Measurements from ENCODE around the gene ADAP1.

ADAP1 gene

DNA sequence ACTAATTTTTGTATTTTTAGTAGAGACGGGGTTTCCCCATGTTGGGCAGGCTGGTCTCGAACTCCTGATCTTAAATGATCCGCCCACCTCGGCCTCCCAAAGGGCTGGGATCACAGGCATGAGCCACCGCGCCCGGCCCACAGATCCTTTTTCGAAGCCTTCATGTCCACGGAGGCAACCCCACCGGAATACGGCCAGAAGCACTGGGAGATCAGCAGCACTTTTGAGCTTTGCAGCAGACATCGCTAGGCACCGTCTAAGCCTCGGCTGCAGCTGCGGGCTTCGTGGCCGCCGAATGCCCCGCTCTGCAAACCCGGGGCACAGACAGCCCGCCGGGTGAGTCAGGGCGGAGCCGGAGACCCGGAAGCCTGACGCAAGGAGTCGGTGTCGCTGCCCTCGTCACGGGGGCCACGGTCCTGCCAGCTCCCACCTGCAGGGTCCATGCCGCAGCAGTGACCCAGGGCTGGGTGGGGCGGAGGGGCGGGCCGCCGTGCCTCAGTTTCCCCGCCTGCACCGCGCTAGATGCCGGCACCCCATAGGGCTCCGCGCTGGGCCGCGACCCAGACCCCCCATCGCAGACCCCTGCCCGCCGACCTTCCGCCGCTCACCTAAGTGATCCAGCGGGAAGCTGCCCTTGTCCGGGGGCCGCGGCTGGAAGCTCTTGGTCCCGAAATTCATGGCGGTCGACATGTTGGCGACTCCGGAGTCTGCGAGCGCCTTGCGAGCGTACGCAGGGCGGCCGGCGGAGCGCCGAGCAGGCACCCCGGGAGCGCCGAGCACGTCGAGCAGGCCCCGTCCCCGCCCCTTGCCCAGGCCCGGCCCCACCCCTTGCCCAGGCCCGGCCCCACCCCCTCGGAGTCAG is 20.6 kb upstream of the ADAP1 start, which contains the start of gene COX19 (continued):
- TF ChIP-seq IKZF3 (tag by site-specific recombination; IDR thresholded peaks at IDR 0.05) (no peak), ZNF155 (tag by site-specific recombination; IDR thresholded peaks at IDR 0.05) (no peak), BCL11B (tag by site-specific recombination; IDR thresholded peaks at IDR 0.05; ENCODE audit: low read depth) (no peak), ZNF174 (tag by site-specific recombination; IDR thresholded peaks at IDR 0.05) (no peak), REPIN1 (tag by site-specific recombination; IDR thresholded peaks at IDR 0.05; ENCODE audit: low read depth) (no peak), ZNF785 (tag by site-specific recombination; IDR thresholded peaks at IDR 0.05) (no peak), ZNF549 (tag by site-specific recombination; IDR thresholded peaks at IDR 0.05) (no peak), ZNF777 (tag by site-specific recombination; IDR thresholded peaks at IDR 0.05; ENCODE audit: borderline replicate concordance) (no peak), ZNF324 (tag by site-specific recombination; IDR thresholded peaks at IDR 0.05) (peak; percentile 69; the same call in 1 of the 2 replicates), ZNF184 (tag by site-specific recombination; IDR thresholded peaks at IDR 0.05) (no peak), EGR2 (tag by site-specific recombination; IDR thresholded peaks at IDR 0.05; ENCODE audit: low read depth) (peak; percentile 38), KLF9 (tag by site-specific recombination; IDR thresholded peaks at IDR 0.05; ENCODE audit: low read depth) (0 out of 2 replicates have a peak, but pooled peaks have one; percentile 62), ZNF19 (tag by site-specific recombination; IDR thresholded peaks at IDR 0.05; ENCODE audit: low read depth) (no peak), YY1 (tag by site-specific recombination; IDR thresholded peaks at IDR 0.05) (peak; percentile 85), KLF8 (tag by site-specific recombination; IDR thresholded peaks at IDR 0.05) (peak; percentile 63), ZXDB (tag by site-specific recombination; IDR thresholded peaks at IDR 0.05) (peak; percentile 88), ZNF350 (tag by site-specific recombination; IDR thresholded peaks at IDR 0.05) (no peak), ZNF654 (tag by site-specific recombination; IDR thresholded peaks at IDR 0.05; ENCODE audit: low read depth) (no peak), ZFP37 (tag by site-specific recombination; IDR thresholded peaks at IDR 0.05) (peak; percentile 81; the same call in 1 of the 2 replicates), ZNF548 (tag by site-specific recombination; IDR thresholded peaks at IDR 0.05) (no peak), GLI4 (tag by site-specific recombination; IDR thresholded peaks at IDR 0.05) (no peak)
- TF ChIP-seq, protein P1, sequence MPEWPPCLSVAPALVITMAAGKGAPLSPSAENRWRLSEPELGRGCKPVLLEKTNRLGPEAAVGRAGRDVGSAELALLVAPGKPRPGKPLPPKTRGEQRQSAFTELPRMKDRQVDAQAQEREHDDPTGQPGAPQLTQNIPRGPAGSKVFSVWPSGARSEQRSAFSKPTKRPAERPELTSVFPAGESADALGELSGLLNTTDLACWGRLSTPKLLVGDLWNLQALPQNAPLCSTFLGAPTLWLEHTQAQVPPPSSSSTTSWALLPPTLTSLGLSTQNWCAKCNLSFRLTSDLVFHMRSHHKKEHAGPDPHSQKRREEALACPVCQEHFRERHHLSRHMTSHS (tag by site-specific recombination; IDR thresholded peaks at IDR 0.05): no peak
- TF ChIP-seq, protein P2, sequence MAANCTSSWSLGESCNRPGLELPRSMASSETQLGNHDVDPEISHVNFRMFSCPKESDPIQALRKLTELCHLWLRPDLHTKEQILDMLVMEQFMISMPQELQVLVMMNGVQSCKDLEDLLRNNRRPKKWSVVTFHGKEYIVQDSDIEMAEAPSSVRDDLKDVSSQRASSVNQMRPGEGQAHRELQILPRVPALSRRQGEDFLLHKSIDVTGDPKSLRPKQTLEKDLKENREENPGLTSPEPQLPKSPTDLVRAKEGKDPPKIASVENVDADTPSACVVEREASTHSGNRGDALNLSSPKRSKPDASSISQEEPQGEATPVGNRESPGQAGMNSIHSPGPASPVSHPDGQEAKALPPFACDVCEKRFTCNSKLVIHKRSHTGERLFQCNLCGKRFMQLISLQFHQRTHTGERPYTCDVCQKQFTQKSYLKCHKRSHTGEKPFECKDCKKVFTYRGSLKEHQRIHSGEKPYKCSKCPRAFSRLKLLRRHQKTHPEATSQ (tag by site-specific recombination; IDR thresholded peaks at IDR 0.05): no peak
- TF ChIP-seq, protein P3, sequence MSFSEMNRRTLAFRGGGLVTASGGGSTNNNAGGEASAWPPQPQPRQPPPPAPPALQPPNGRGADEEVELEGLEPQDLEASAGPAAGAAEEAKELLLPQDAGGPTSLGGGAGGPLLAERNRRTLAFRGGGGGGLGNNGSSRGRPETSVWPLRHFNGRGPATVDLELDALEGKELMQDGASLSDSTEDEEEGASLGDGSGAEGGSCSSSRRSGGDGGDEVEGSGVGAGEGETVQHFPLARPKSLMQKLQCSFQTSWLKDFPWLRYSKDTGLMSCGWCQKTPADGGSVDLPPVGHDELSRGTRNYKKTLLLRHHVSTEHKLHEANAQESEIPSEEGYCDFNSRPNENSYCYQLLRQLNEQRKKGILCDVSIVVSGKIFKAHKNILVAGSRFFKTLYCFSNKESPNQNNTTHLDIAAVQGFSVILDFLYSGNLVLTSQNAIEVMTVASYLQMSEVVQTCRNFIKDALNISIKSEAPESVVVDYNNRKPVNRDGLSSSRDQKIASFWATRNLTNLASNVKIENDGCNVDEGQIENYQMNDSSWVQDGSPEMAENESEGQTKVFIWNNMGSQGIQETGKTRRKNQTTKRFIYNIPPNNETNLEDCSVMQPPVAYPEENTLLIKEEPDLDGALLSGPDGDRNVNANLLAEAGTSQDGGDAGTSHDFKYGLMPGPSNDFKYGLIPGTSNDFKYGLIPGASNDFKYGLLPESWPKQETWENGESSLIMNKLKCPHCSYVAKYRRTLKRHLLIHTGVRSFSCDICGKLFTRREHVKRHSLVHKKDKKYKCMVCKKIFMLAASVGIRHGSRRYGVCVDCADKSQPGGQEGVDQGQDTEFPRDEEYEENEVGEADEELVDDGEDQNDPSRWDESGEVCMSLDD (tag by site-specific recombination; IDR thresholded peaks at IDR 0.05): peak; percentile 42; the same call in 1 of the 2 replicates
- TF ChIP-seq, protein P4, sequence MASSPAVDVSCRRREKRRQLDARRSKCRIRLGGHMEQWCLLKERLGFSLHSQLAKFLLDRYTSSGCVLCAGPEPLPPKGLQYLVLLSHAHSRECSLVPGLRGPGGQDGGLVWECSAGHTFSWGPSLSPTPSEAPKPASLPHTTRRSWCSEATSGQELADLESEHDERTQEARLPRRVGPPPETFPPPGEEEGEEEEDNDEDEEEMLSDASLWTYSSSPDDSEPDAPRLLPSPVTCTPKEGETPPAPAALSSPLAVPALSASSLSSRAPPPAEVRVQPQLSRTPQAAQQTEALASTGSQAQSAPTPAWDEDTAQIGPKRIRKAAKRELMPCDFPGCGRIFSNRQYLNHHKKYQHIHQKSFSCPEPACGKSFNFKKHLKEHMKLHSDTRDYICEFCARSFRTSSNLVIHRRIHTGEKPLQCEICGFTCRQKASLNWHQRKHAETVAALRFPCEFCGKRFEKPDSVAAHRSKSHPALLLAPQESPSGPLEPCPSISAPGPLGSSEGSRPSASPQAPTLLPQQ (tag by site-specific recombination; IDR thresholded peaks at IDR 0.05): 0 out of 2 replicates have a peak, but pooled peaks have one; percentile 15
- TF ChIP-seq, protein P5, sequence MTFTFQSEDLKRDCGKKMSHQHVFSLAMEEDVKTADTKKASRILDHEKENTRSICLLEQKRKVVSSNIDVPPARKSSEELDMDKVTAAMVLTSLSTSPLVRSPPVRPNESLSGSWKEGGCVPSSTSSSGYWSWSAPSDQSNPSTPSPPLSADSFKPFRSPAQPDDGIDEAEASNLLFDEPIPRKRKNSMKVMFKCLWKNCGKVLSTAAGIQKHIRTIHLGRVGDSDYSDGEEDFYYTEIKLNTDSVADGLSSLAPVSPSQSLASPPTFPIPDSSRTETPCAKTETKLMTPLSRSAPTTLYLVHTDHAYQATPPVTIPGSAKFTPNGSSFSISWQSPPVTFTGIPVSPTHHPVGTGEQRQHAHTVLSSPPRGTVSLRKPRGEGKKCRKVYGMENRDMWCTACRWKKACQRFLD (tag by site-specific recombination; IDR thresholded peaks at IDR 0.05): no peak
- TF ChIP-seq, protein P6, sequence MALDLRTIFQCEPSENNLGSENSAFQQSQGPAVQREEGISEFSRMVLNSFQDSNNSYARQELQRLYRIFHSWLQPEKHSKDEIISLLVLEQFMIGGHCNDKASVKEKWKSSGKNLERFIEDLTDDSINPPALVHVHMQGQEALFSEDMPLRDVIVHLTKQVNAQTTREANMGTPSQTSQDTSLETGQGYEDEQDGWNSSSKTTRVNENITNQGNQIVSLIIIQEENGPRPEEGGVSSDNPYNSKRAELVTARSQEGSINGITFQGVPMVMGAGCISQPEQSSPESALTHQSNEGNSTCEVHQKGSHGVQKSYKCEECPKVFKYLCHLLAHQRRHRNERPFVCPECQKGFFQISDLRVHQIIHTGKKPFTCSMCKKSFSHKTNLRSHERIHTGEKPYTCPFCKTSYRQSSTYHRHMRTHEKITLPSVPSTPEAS (tag by site-specific recombination; IDR thresholded peaks at IDR 0.05): no peak
